Measurements from ENCODE around the gene VWDE. TPM values are rescaled to one million over a fixed set of nuclear protein-coding genes. Genes with fewer than 3 reads are reported as not detected.

VWDE gene
- total and polyA plus RNA-seq, 2 of the 13 experiments (the other 11 are each of a cell fraction or from before 2014, with no cell fraction given) = 0.12 to 0.27 TPM

- Histone ChIP-seq H3K79me2 (ENCODE audit: insufficient read depth, low read length) (no peaks in the 10 kb centered on the region), H3K4me3 (replicated peaks in 1 of 3; ENCODE audit: insufficient read depth in 1 of 3, low read depth in 2 of 3, low read length in 3 of 3) (no peak overlapping the region), H3K27ac (ENCODE audit: extremely low read length, insufficient read depth, low read length) (no peak overlapping the region), H3K9me3 (ENCODE audit: low read length) (no peaks in the 10 kb centered on the region), H3K4me1 (ENCODE audit: insufficient read depth, low read length) (no peaks in the 10 kb centered on the region), H3K36me3 (replicated peaks in 1 of 2; ENCODE audit: control insufficient read depth in 1 of 2, insufficient read depth in 2 of 2, low read length in 2 of 2) (no peaks in the 10 kb centered on the region), H2AFZ (ENCODE audit: low read length) (no peak overlapping the region), H3K4me2 (ENCODE audit: low read depth, low read length) (no peak overlapping the region), H4K20me1 (ENCODE audit: insufficient read depth, low read length) (no peaks in the 10 kb centered on the region), H3K9ac (ENCODE audit: insufficient read depth, low read depth, low read length) (no peak overlapping the region), H3K27me3 (ENCODE audit: control insufficient read depth in 1 of 2, insufficient read depth in 2 of 2, low read length in 2 of 2) (peaks cover 0 to 1% of the 10 kb centered on the region in 2 experiments; a peak in 1 of 5 replicates)
- 37% methylated on average over 8 of the region's 12 CpGs for whole genome bisulfite sequencing (ENCODE audit: low lambda C conversion rate)
- no peak for DNase-seq (ENCODE audit: low spot score)
- TF ChIP-seq ZNF383 (CRISPR knock-in tag; IDR thresholded peaks at IDR 0.05; ENCODE audit: borderline replicate concordance) = no peak
- no peak for ATAC-seq
- BruUV-seq (replicated peaks) = no TSS peak
- ChIA-PET CTCF (ENCODE audit: low intra/inter-chr PET ratio, low total read pairs) (no interaction called here), POLR2A (no interaction called here)
- in situ Hi-C loops (cut with HindIII; ENCODE audit: extremely low pct_ligation_motif_present, low pct_unique_long_range_greater_than_20kb) = no loop called here
- intact Hi-C loops (cut with micrococcal nuclease; ENCODE audit: unreplicated experiment) = no loop called here
- FAIRE-seq = no peak
Observed at GRCh38 chr7:12423997-12424745, 20.5 kb upstream of the VWDE start.

GRCh38 chr7:12423355-12423996 lies 19.8 kb upstream of the VWDE start:
- no TSS peak for BruUV-seq (replicated peaks)
- 12% methylated on average over 8 of the region's 8 CpGs for WGBS (ENCODE audit: low lambda C conversion rate)
- Histone ChIP-seq H3K79me2 (ENCODE audit: insufficient read depth, low read length) (no peaks in the 10 kb centered on the region), H3K4me1 (ENCODE audit: insufficient read depth, low read length) (no peaks in the 10 kb centered on the region), H3K4me3 (replicated peaks in 1 of 3; ENCODE audit: insufficient read depth in 1 of 3, low read depth in 2 of 3, low read length in 3 of 3) (no peak overlapping the region), H3K36me3 (replicated peaks in 1 of 2; ENCODE audit: control insufficient read depth in 1 of 2, insufficient read depth in 2 of 2, low read length in 2 of 2) (no peaks in the 10 kb centered on the region), H2AFZ (ENCODE audit: low read length) (no peak overlapping the region), H3K9me3 (ENCODE audit: low read length) (no peaks in the 10 kb centered on the region), H3K27me3 (ENCODE audit: control insufficient read depth in 1 of 2, insufficient read depth in 2 of 2, low read length in 2 of 2) (peaks cover 0 to 1% of the 10 kb centered on the region in 2 experiments; a peak in 1 of 5 replicates), H3K9ac (ENCODE audit: insufficient read depth, low read depth, low read length) (no peak overlapping the region), H4K20me1 (ENCODE audit: insufficient read depth, low read length) (no peaks in the 10 kb centered on the region), H3K4me2 (ENCODE audit: low read depth, low read length) (no peak overlapping the region), H3K27ac (ENCODE audit: extremely low read length, insufficient read depth, low read length) (no peak overlapping the region)
- intact Hi-C loops (cut with micrococcal nuclease; ENCODE audit: unreplicated experiment) (no loop called here), in situ Hi-C loops (cut with HindIII; ENCODE audit: extremely low pct_ligation_motif_present, low pct_unique_long_range_greater_than_20kb) (no loop called here)
- FAIRE-seq (no peak), ATAC-seq (no peak), DNase-seq (ENCODE audit: low spot score) (no peak)
- TF ChIP-seq HIC2 (CRISPR knock-in tag; IDR thresholded peaks at IDR 0.05; ENCODE audit: low read depth) (no peak), ZNF569 (CRISPR knock-in tag; IDR thresholded peaks at IDR 0.05; ENCODE audit: borderline replicate concordance) (no peak), MAFK (conservative IDR thresholded peaks at IDR 0.05 in 1 of 2, IDR thresholded peaks at IDR 0.05 in 1 of 2; ENCODE audit: low read length in 2 of 2) (peak; percentile 3 to 43; a peak in 1 of 4 replicates), PLSCR1 (CRISPR knock-in tag; IDR thresholded peaks at IDR 0.05; ENCODE audit: borderline replicate concordance) (no peak), ISL2 (CRISPR knock-in tag; IDR thresholded peaks at IDR 0.05) (no peak)
- ChIA-PET CTCF (ENCODE audit: low intra/inter-chr PET ratio, low total read pairs) (no interaction called here), POLR2A (no interaction called here)

Measured in HepG2 (cell line).